ENCODE data around the gene FAM135A.
"Not testable (repeated sequence)": the region's sequence is repeated elsewhere in the genome, so short reads cannot be mapped to it uniquely, and the experiment has no call there.

FAM135A gene

DNA sequence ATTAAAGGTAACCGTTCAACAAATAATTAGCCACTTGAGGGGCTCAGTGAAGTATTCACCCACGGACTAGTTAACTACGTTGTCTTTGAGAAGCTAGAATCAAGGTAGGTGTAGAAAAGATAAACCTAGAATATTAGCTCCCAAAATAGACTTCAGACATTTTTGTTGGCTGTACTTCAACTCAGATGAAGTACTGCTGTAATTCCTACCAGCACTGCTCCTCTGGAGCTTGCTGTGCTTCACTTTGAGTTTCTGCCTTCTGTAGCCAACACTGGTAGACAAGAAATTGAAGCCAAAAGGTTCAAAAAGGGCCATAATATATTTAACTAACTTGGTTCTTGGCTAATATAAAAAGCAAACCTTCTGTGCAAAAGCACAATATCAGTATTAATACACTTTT, 134.6 kb downstream of the FAM135A start:
- DNase-seq (ENCODE audit: low spot score): no peak

DNA sequence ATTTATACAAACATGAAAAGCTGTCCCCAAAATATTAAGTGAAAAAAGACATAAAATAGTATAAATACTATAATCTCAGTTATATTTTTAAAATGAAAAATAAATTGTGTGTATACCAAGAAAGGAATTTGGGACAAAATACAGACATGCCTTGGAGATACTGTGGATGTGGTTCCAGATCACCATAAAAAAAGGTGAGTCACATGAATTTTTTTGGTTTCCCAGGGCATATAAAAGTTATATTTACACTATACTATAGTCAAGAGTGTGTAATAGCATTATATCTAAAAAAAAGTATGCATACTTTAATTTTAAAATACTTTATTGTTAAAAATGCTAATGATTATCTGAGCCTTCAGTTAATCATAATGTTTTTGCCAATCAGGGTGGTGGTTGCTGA, 136.0 kb downstream of the FAM135A start:
- no peak for DNase-seq (ENCODE audit: low spot score)

DNA sequence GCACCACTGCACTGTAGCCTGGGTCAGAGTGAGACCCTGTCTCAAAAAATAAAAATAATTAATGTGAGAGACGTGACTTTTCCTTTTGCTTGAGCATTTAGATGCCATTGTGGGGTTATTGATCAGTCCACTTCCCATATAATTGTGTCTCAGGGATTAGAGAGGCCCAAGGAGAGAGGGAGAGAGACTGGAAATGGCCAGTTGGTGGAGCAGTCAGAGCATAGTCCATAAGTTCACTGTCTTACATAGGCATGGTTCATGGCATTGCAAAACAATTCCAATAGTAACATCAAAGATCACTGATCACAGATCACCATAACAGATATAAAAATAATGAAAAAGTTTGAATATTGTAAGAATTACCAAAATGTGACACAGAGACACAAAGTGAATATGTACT, 138.3 kb downstream of the FAM135A start:
- no peak for DNase-seq (ENCODE audit: low spot score)

DNA sequence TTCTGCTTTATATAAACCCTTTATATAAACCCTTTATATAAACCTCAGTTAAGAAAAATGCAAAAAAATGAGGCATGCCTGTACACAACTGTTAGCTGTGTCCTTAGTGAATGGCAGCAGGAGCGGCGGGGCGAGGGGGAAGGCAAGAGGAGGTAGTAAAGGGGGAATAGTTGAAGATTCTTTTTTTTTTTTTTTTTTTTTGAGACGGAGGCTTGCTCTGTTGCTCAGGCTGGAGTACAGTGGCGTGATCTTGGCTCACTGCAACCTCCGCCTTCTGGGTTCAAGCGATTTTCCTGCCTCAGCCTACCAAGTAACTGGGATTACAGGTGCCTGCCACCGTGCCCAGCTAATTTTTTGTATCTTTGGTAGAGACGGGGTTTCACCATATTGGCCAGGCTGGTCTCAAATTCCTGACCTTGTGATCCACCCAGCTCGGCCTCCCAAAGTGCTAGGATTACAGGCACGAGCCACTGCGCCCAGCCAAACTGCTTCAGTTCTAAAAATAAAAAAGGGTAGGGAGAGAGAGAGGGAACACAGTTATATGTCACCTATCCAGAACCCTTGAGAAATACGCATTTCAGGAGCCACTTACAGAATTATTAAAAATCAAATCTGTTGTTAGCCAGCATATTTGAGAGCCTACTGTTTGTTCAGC, 139.1 kb downstream of the FAM135A start:
- DNase-seq (ENCODE audit: low spot score): not testable (repeated sequence)

DNA sequence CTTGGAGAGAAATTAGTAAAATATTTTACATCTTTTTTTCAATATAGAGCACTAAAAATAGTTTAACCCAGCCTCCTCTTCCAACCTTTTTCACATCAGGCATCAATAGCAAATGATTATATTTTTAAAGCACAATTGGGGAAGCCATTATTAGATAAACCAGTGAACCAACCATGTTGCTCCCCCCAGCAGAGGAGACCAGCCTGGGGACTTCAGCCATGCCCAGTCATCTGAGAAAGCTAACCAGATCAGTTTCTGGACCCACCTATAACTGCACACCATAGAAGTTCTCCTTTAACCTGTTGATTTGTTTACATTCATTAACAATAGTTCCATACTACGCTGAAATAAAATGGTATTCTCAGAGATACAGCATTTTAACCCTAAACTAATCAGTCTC, 139.7 kb downstream of the FAM135A start:
- DNase-seq (ENCODE audit: low spot score): no peak

DNA sequence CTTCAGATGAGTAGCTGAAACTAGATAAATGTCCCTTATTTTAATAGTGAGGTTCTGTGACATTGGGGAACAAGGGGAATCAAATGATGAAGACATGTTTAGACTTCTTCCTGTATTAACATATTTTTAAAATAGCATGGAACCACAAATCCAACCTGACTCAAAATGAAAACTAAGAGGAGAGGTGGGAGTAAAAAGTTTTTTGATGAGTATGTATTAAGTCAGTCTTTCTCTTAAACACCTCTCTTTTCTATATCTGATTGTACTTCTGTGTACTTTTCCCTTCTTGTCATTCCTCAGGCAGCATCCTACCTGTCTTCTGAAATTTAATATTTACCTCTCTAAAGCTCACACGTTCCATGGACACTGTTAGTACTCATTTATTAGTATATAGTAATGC, 144.7 kb downstream of the FAM135A start:
- DNase-seq (ENCODE audit: low spot score): no peak

DNA sequence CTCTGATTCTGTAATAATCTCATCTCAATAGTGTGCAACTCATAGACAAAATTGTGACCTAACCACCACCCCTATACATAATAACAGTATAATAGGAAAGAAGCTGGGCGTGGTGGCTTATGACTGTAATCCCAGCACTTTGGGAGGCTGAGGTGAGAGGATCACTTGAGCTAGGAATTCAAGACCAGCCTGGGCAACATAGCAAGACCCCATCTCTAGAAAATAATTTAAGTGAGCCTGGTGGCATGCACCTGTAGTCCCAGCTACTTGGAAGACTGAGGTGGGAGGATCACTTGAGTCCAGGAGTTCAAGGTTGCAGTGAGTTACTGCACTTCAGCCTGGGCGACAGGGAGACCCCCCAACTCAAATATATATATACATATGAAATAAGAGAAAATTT, 149.1 kb downstream of the FAM135A start:
- not testable (repeated sequence) for DNase-seq (ENCODE audit: low spot score)

DNA sequence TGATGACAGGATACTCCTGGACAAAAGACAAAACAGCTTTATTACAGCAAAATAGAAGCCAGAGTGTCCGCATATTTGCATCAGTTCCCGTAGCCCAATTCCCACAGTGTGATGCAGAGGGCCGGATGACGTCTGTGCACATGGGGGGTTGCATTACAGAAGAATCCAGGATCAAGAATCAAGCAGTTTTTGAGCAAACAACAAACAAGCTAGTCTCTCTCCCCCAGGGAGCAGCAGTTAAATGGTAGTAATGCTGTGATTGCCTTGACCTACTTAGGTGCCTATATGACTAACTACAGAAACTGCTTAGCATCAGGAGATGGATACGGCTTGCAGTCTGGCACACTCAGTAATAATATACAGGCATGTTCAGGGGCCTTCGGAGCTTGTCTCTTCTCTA, 150.2 kb downstream of the FAM135A start:
- no peak for DNase-seq (ENCODE audit: low spot score)

DNA sequence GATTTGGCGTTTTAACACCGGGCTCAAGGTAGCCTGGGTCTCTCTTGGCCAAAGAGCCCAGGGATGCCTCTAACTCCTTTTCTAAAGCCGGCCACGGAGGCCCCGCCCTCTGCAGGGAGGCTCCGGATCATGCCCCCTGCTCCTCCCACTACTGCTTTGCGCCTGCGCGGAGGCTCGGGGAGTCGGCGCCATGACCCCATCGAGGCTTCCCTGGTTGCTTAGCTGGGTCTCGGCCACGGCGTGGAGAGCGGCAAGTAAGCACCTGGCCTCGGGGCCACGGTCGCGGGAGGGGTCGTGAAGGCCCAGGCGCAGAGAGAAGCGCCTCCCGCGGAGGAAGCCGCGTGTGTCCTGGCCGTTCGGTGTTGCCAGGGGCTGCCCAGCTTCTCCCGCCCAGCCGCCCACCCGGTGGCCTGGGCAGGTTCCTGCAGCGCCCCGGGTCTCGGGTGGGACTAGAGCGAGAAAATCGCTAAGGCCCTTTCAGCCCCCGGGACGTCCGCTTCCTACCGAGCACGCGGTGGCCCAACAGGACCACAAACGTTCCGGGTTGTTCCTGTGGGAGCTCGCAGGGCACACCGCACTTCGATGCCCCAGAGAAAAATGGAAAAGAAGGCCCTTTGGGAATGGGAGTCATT, 153.6 kb downstream of the FAM135A start, which contains the start of gene SDHAF4:
TSS of gene SDHAF4 (plus strand) at position 180 of the 632 bp plus-strand sequence. CDS start at position 191, 11 bp downstream.
- peak; percentile 98 for DNase-seq (ENCODE audit: low spot score)

DNA sequence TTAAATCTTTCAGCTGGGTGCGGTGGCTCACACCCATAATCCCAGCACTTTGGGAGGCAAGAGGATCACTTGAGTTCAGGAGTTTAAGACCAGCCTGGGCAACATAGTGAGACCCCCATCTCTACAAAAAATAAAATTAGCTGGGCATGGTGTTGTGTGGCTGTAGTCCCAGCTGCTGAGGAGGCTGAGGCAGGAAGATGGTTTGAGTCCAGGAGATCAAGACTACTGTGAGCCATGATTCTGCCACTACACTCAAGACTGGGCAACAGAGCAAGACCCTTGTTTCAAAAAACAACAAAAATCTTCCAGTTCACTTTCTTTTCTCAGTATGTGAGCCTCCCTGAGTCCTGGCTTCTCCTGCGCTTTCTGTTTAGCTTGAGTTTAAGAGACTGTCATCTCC, 161.3 kb downstream of the FAM135A start:
- no peak for DNase-seq (ENCODE audit: low spot score)

DNA sequence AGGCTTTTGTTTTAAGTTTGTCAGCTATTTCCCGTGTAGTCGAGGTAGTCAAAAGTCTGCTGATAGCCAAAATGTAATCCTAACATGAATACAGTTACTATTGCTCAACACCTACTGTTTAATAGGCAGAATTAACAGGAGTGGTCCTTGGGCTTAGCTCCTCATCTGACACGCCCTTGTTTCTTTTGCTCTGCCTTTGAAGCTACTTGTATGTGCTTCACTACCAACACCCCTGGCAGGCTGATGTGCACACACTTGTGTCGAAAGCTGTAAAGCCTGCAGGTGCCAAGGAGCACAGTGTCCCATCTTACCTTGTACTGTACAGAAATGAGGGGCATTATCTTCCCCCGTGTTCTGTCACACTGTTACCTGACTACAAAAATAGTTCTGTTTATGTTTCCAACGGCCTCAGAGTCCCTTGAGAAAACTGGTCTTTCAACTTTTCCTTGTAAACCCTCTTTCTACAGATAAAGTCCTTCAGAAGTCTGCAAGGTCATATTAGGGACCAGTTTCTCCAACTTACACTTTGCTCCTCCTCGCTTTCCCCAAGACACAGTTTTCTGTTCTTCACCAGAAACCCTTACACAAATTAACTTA, 162.7 kb downstream of the FAM135A start:
- no peak for DNase-seq (ENCODE audit: low spot score)

DNA sequence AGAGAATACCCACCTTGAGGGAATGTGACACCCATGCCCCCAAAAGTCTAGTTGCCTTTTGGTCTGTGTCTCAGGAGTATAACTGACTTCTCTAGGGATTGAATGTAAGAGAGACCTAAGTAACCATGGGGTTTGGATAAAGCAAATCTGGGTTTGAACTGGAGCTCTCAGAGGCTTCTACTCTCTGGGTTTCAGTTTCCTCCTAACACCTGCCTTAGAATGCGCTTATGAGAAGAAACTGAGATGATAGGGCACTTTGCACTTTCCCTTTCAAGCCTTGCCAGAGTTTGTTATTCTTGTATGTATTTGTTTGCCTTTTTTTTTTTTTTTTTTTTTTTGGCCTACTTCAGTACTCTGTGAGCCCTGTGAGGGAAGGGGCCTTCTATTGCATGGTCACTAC, 172.8 kb downstream of the FAM135A start:
- DNase-seq (ENCODE audit: low spot score): no peak

DNA sequence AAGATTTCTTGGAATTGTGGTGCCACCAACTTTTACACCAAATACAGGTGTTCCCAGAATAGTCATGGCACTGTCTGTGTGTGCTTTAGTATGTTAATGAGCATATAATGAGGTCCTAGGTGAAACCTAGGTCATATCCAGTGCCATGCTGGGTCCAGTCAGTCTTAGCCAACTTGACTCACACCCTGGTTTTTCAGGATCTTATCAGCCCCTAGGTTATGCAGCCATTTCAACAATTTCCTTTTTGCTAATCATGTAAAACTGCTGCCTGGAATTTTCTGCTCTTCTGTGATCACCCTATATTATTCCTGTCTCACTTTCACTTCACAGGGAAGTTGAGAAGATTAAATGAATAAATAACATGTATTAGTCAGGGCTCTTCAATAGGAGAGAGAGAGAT, 177.1 kb downstream of the FAM135A start:
- DNase-seq (ENCODE audit: low spot score): no peak

DNA sequence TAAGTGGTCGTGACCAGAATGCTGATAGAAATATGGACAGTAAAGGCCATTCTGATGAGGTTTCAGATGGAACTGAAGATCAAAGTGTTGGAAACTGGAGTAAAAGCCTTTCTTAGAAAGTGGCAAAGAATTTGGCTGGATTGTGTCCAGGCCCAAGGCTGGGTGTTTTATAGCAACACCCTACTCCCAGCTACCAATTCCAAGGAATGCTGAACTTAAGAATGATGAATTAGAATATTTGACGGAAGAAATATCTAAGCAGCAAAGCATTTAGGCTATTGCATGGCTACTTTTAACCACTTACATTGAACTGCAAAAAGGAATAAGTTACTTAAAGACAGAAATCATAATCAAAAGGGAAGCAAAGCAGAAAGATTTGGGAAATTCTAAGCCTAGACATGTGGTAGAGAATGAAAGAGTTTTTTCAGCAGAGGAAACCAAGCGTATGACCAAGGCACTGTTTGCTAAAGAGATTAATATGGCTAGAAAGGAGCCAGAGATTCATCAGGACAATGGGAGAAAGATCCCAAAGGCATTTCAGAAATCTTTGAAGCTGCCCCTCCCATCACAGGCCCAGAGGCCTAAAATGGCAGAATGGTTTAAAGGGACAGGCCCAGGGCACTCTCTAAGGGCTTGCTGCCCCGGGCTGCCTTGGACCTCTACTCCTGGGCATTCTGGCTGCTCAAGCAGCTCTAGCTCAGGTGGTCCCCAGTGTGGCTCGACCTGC, 179.2 kb downstream of the FAM135A start:
- DNase-seq (ENCODE audit: low spot score): no peak

DNA sequence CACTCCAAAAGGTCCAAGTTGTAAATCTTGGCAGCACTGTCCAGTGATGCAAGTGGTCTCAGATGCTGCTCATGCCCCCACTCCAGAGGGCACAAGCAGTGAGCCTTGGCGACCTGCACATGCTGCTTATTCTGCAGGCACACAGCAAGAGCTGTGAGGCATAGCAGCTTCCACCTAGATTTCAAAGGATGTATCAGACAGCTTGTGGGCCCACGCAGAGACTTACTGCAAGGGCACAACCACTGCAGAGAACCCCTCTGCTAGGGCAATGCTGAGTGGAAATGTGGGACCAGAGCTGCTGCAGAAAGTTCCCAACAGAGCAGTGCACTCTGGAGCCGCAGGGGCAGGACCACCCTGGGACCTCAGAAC, 179.8 kb downstream of the FAM135A start:
- DNase-seq (ENCODE audit: low spot score): no peak

DNA sequence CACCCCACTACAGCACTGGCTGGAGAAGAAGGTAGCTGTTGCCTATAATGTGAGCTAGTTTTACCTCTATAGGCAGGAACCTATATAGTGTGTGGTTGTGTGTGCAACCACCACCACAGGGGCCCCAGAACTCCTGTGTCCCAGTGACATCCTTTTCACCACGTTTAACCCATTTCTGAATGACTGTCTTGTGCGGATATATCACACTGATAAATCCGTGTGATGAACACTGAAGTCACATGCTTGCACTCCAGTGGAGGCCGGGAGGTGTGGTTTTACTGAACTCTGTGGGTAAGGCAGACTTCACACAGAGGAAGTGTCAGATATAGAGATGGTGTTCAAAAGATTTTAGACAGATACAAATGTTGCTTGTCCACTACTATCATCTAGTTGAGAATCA, 185.9 kb downstream of the FAM135A start:
- no peak for DNase-seq (ENCODE audit: low spot score)

DNA sequence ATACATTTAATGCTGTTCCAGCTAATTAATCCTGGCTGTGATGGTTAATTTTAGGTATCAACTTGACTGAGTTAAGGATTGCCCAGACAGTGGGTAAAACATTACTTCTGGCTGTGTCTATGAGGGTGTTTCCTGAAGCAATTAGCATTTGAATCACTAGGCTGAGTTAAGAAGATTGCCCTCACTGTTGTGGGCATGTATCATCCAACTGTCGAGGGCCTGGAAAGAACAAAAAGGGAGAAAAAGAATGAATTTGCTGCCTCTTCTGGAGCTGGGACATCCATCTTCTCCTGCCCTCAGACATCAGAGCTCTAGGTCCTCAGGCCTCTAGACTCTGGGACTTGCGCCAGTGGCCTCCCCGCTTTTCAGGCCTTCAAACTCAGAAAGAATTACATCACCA, 187.7 kb downstream of the FAM135A start:
- no peak for DNase-seq (ENCODE audit: low spot score)

DNA sequence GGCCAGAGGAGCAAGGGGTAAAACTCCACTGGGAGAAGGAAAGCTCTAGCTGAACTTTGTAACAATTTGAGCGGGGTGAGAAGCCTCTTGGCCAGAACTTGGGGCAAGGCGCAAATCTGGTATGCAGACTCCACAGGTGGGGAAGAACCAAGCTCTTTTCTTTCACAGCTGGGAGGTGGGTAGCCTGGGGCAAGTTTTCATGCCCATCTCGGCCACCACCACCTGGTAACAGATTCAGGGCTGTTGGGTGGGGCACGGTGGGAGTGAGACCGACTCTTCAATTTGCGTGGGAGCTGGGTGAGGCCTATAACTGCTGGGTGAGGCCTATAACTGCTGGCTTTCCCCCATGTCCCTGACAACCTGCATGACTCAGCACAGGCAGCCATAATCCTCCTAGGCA, 190.9 kb downstream of the FAM135A start:
- DNase-seq (ENCODE audit: low spot score): no peak

DNA sequence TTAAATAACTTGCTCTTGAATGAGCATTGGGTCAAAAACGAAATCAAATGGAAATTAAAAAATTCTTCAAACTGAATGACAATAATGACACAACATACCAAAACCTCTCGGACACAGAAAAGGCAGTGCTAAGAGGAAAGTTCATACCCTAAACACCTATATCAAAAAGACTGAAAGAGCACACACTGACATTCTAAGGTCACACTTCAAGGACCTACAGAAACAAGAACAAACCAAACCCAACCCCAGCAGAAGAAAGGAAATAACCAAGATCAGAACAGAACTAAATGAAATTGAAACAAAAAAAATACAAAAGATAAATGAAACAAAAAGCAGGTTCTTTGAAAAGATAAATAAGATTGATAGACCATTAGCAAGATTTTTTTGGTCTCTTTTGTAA, 194.1 kb downstream of the FAM135A start:
- DNase-seq (ENCODE audit: low spot score): not testable (repeated sequence)

DNA sequence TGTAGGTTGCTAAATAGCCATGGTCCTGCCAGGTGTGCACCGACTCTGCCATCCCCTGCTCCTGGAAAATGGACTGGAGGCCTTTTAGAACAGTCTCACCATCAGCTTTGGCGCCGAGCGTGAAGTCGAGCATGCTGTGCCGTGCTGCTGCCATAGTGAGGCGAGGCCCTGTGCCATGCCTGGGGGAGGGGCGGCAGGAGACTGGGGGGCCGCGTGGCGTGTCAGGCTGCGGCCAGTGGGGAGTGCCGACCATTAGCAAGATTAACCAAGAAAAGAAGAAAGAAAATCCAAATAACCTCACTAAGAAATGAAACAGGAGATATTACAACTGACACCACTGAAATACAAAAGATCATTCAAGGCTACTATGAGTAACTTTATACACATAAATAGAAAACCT, 195.9 kb downstream of the FAM135A start:
- DNase-seq (ENCODE audit: low spot score): not testable (repeated sequence)

All from germinal center (tissue), 1 donor.